A549 (cell line): Measurements from ENCODE around the gene IRF6.

Experiments
- POLR2A ChIP-seq: IDR thresholded peaks from 2 replicates; pipeline ENCODE4 v1.6.1; 2012; ENCODE audit warnings: mild to moderate bottlenecking, low read length
- RAD21 ChIP-seq, 2 experiments: fragments of >200 bp in 1 of 2; sonication (Bioruptor Twin) in 1 of 2; formaldehyde crosslinking in 1 of 2; IDR thresholded peaks in 1 of 2; conservative IDR thresholded peaks in 1 of 2; 2 replicates in 1 of 2; 3 replicates in 1 of 2; pipeline ENCODE4 v1.6.1; 2012 to 2018; ENCODE audit warnings: inconsistent platforms in 1 of 2

DNA sequence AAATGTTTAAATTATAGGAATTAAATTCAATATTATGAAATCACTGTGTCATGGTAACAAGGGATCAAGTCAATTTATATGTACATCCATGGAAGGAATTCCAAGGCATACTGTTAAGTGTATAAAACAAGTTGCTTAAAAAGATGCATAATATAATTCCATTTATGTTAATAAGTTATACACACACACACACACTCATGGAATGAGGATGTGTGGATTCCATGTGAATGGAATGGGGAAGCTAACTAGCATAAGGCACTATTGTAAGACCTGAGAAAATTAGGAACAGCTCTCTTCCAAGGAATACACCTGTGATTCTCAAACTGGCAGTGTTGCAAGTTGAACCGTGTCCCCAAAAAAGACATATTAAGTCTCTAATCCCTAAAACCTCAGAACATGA lies 67.7 kb downstream of the IRF6 start:
- TF ChIP-seq POLR2A, result no peak
- TF ChIP-seq RAD21 (conservative IDR thresholded peaks at IDR 0.05 in 1 of 2, IDR thresholded peaks at IDR 0.05 in 1 of 2), result no peak
